Neural cell (in vitro differentiated cells): ENCODE measurements around the gene TASL. TPM values are rescaled to one million over a fixed set of nuclear protein-coding genes. Genes with fewer than 3 reads are reported as not detected.
"Not testable (repeated sequence)": the region's sequence is repeated elsewhere in the genome, so short reads cannot be mapped to it uniquely, and the experiment has no call there.

Source experiments
- H2AFZ ChIP-seq: fragments of 200-600, 300-800 bp; sonication (generic), shearing (Covaris generic); 2 replicates; pipeline ENCODE4 v1.6.0; 2014; ENCODE audit warnings: low read depth, mild to moderate bottlenecking, antibody characterized with exemption, low read length, moderate library complexity
- H3F3A ChIP-seq: fragments of 200-600 bp; shearing (Covaris generic); 2 replicates; pipeline ENCODE4 v1.6.1; 2016; ENCODE audit warnings: mild to moderate bottlenecking, moderate library complexity, mixed read lengths, antibody characterized with exemption, low read length; ENCODE audit not compliant: insufficient read depth, poor library complexity, severe bottlenecking
- H3K27ac ChIP-seq: fragments of 200-600, 300-800 bp; sonication (generic), shearing (Covaris generic); 2 replicates; pipeline ENCODE4 v1.5.1; 2014; ENCODE audit warnings: mild to moderate bottlenecking, low read length, moderate library complexity
- H3K27me3 ChIP-seq: fragments of 300-800, 200-600 bp; sonication (generic), shearing (Covaris generic); 2 replicates; pipeline ENCODE4 v1.6.0; 2014; ENCODE audit warnings: mild to moderate bottlenecking, low read depth, low read length, moderate library complexity; ENCODE audit not compliant: insufficient read depth
- H3K36me3 ChIP-seq: fragments of 300-800, 200-600 bp; sonication (generic), shearing (Covaris generic); 2 replicates; pipeline ENCODE4 v1.5.1; 2014; ENCODE audit warnings: mild to moderate bottlenecking, antibody characterized with exemption, low read length, moderate library complexity; ENCODE audit not compliant: insufficient read depth
- H3K4me2 ChIP-seq: fragments of 300-800, 200-600 bp; sonication (generic), shearing (Covaris generic); 2 replicates; pipeline ENCODE4 v1.6.0; 2014; ENCODE audit warnings: mild to moderate bottlenecking, low read length
- H3K4me3 ChIP-seq: fragments of 300-800, 200-600 bp; sonication (generic), shearing (Covaris generic); 2 replicates; pipeline ENCODE4 v1.5.1; 2014; ENCODE audit warnings: mild to moderate bottlenecking, low read length, moderate library complexity
- H3K79me2 ChIP-seq: fragments of 200-600 bp; shearing (Covaris generic); replicated peaks from 2 replicates; pipeline ENCODE4 v1.6.0; 2014; ENCODE audit warnings: mild to moderate bottlenecking, low read length, moderate library complexity; ENCODE audit not compliant: insufficient read depth
- H3K9ac ChIP-seq: fragments of 300-800, 200-600 bp; sonication (generic), shearing (Covaris generic); 2 replicates; pipeline ENCODE4 v1.6.1; 2016; ENCODE audit warnings: mild to moderate bottlenecking, low read length, mixed read lengths
- H3K9me2 ChIP-seq: fragments of 200-600 bp; shearing (Covaris generic); 2 replicates; pipeline ENCODE4 v1.6.1; 2016; ENCODE audit warnings: mild to moderate bottlenecking, low read length, mixed read lengths; ENCODE audit not compliant: insufficient read depth
- H3K9me3 ChIP-seq: fragments of 200-600, 300-800 bp; sonication (generic), shearing (Covaris generic); 2 replicates; pipeline ENCODE4 v1.6.1; 2016; ENCODE audit warnings: mild to moderate bottlenecking, mixed run types, low read length, moderate library complexity, mixed read lengths
- H4K20me1 ChIP-seq: fragments of 200-600 bp; shearing (Covaris generic); 2 replicates; pipeline ENCODE4 v1.6.1; 2016; ENCODE audit warnings: mild to moderate bottlenecking, mixed run types; ENCODE audit not compliant: insufficient read depth
- EP300 ChIP-seq: fragments of 450-650 bp; conservative IDR thresholded peaks from 2 replicates; pipeline ENCODE4 v1.6.1; 2014; ENCODE audit warnings: antibody characterized with exemption, mild to moderate bottlenecking, moderate library complexity; ENCODE audit not compliant: poor library complexity, severe bottlenecking
- EZH2 ChIP-seq: fragments of 200-600, 300-800 bp; shearing (Covaris generic), sonication (generic); IDR thresholded peaks from 2 replicates; pipeline ENCODE4 v1.6.1; 2014; ENCODE audit warnings: antibody characterized with exemption, low read length, borderline replicate concordance, mild to moderate bottlenecking; ENCODE audit not compliant: insufficient read depth, poor library complexity, severe bottlenecking
- MXI1 ChIP-seq: fragments of 450-650 bp; conservative IDR thresholded peaks from 2 replicates; pipeline ENCODE4 v1.6.1; 2014; ENCODE audit warnings: antibody characterized with exemption, mild to moderate bottlenecking; ENCODE audit not compliant: poor library complexity, severe bottlenecking
- POLR2AphosphoS5 ChIP-seq: IDR thresholded peaks from 2 replicates; pipeline ENCODE4 v1.6.1; 2012
- RAD21 ChIP-seq: fragments of 450-650 bp; conservative IDR thresholded peaks from 2 replicates; pipeline ENCODE4 v1.6.1; 2014; ENCODE audit warnings: antibody characterized with exemption, mild to moderate bottlenecking, moderate library complexity
- REST ChIP-seq: IDR thresholded peaks from 2 replicates; pipeline ENCODE4 v1.6.1; 2012; ENCODE audit warnings: borderline replicate concordance
- SMC3 ChIP-seq: fragments of 450-650 bp; conservative IDR thresholded peaks from 2 replicates; pipeline ENCODE4 v1.6.1; 2014; ENCODE audit warnings: antibody characterized with exemption, mild to moderate bottlenecking, moderate library complexity; ENCODE audit not compliant: poor library complexity
- TAF1 ChIP-seq: IDR thresholded peaks from 2 replicates; pipeline ENCODE4 v1.6.1; 2012; ENCODE audit warnings: low read depth
- polyA plus RNA-seq: library from polyadenylated mRNA; depleted of rRNA; stranded (reverse); fragments of >200 nt; gene quantifications from 2 replicates; pipeline ENCODE4 v1.2.3, GENCODE V29; 2014
- TF ChIP-seq, protein P1 (sequence below): fragments of 450-650 bp; IDR thresholded peaks from 2 replicates; pipeline ENCODE4 v1.5.1; 2014; ENCODE audit warnings: antibody characterized with exemption, mild to moderate bottlenecking, moderate library complexity; ENCODE audit not compliant: poor library complexity, severe bottlenecking

The TASL gene
- polyA plus RNA-seq, 1 donor from 2014 or later: not detected

DNA sequence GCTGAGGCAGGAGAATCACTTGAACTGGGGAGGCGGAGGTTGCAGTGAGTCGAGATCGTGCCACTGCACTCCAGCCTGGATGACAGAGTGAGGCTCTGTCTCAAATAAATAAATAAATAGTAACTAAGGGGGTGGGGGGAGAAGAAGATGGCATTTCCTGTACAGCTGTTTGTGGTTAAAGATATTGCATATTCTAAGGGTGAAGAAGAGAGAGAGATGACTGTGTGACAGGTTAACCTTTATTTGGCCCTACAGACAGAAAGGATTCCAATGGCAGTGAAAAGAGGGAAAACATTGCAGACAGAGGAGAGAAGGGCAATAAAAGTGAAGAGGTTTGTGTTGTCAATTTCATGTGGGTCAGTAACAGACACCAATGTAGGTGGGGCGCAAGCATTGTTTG lies 9.4 kb downstream of the TASL start:
- Histone ChIP-seq H3K9me2 (no peaks in the 10 kb centered on the region), H3K4me2 (no peak overlapping the region), H3K27me3 (no peaks in the 10 kb centered on the region), H3F3A (no peaks in the 10 kb centered on the region), H3K27ac (no peak overlapping the region), H2AFZ (no peak overlapping the region), H3K36me3 (no peaks in the 10 kb centered on the region), H3K9ac (no peak overlapping the region), H3K79me2 (no peaks in the 10 kb centered on the region), H3K4me3 (no peak overlapping the region), H3K9me3 (no peaks in the 10 kb centered on the region), H4K20me1 (no peaks in the 10 kb centered on the region)
- TF ChIP-seq REST (no peak), POLR2AphosphoS5 (no peak), EZH2 (no peak), MXI1 (no peak), TAF1 (no peak), EP300 (no peak), SMC3 (no peak), RAD21 (no peak)
- TF ChIP-seq, protein P1, sequence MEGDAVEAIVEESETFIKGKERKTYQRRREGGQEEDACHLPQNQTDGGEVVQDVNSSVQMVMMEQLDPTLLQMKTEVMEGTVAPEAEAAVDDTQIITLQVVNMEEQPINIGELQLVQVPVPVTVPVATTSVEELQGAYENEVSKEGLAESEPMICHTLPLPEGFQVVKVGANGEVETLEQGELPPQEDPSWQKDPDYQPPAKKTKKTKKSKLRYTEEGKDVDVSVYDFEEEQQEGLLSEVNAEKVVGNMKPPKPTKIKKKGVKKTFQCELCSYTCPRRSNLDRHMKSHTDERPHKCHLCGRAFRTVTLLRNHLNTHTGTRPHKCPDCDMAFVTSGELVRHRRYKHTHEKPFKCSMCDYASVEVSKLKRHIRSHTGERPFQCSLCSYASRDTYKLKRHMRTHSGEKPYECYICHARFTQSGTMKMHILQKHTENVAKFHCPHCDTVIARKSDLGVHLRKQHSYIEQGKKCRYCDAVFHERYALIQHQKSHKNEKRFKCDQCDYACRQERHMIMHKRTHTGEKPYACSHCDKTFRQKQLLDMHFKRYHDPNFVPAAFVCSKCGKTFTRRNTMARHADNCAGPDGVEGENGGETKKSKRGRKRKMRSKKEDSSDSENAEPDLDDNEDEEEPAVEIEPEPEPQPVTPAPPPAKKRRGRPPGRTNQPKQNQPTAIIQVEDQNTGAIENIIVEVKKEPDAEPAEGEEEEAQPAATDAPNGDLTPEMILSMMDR: no peak

- H3K9ac ChIP-seq, H3K27me3 ChIP-seq, H3K4me2 ChIP-seq, H3K9me2 ChIP-seq, H3K4me3 ChIP-seq, H3K36me3 ChIP-seq, H3K9me3 ChIP-seq, H3K79me2 ChIP-seq, H2AFZ ChIP-seq, H4K20me1 ChIP-seq, H3F3A ChIP-seq, H3K27ac ChIP-seq: not testable (repeated sequence)
These were observed 14.5 kb downstream of the TASL start for GRCh38 chrX:30563070-30563469.

GRCh38 chrX:30561191-30561590 lies 16.4 kb downstream of the TASL start:
- Histone ChIP-seq H2AFZ (no peak overlapping the region), H4K20me1 (no peaks in the 10 kb centered on the region), H3K27ac (no peak overlapping the region), H3K27me3 (no peaks in the 10 kb centered on the region), H3K36me3 (no peaks in the 10 kb centered on the region), H3K9me3 (no peaks in the 10 kb centered on the region), H3K79me2 (no peaks in the 10 kb centered on the region), H3F3A (no peaks in the 10 kb centered on the region), H3K9ac (no peak overlapping the region), H3K9me2 (no peaks in the 10 kb centered on the region), H3K4me2 (no peak overlapping the region), H3K4me3 (no peak overlapping the region)
- TF ChIP-seq SMC3 (no peak), EP300 (no peak), EZH2 (no peak), RAD21 (no peak), MXI1 (no peak), REST (no peak), POLR2AphosphoS5 (no peak), TAF1 (no peak)
- TF ChIP-seq, protein P1: no peak
